ENCODE data around the gene TRPM5. TPM values are rescaled to one million over a fixed set of nuclear protein-coding genes. Genes with fewer than 3 reads are reported as not detected.
"Not testable (repeated sequence)": the region's sequence is repeated elsewhere in the genome, so short reads cannot be mapped to it uniquely, and the experiment has no call there.

The TRPM5 gene
- total and polyA plus RNA-seq, 2 of the 8 experiments (the other 6 are each of a cell fraction or from before 2014, with no cell fraction given): 0.02 TPM; not detected in 1

- WGBS, 2 experiments (ENCODE audit: extremely low coverage in 1 of 2, insufficient coverage in 1 of 2, insufficient read length in 1 of 2, insufficient replicate concordance in 2 of 2, low coverage in 1 of 2, low lambda C conversion rate in 2 of 2, missing lambda C conversion rate in 1 of 2): 72% methylated on average over 6 of the region's 6 CpGs; no CpG with 5 or more reads in 1 of the 2 experiments
- not testable (repeated sequence) for FAIRE-seq; H3K79me2 ChIP-seq (ENCODE audit: control insufficient read depth in 1 of 2, insufficient read depth in 2 of 2, low read length in 2 of 2)
These were observed 36.0 kb upstream of the TRPM5 start for GRCh38 chr11:2480067-2480873.

More at GRCh38 chr11:2480067-2480873, 36.0 kb upstream of the TRPM5 start:
- H2AFZ ChIP-seq (ENCODE audit: low read length); H2BK12ac ChIP-seq (ENCODE audit: low read depth, low read length); H2BK5ac ChIP-seq (ENCODE audit: low read depth, low read length); H2BK15ac ChIP-seq (ENCODE audit: low read length); H3K18ac ChIP-seq (ENCODE audit: extremely low read depth, low read length); H3K4me2 ChIP-seq (ENCODE audit: insufficient read depth in 1 of 2, low read depth in 2 of 2, low read length in 2 of 2); H3K27ac ChIP-seq (ENCODE audit: low read depth, low read length); POLR2A ChIA-PET (ENCODE audit: partially characterized antibody); H3K9ac ChIP-seq (replicated peaks in 1 of 4; ENCODE audit: extremely low read depth in 1 of 4, low read depth in 3 of 4, low read length in 3 of 4); H4K8ac ChIP-seq (ENCODE audit: extremely low read depth, insufficient read depth, low read length); H3K36me3 ChIP-seq (ENCODE audit: control insufficient read depth in 2 of 4, insufficient read depth in 4 of 4, low read length in 3 of 4); H4K20me1 ChIP-seq (replicated peaks in 1 of 2; ENCODE audit: control insufficient read depth in 1 of 2, insufficient read depth in 2 of 2, low read length in 2 of 2); H3K4me1 ChIP-seq (replicated peaks in 1 of 4; ENCODE audit: control insufficient read depth in 3 of 4, insufficient read depth in 4 of 4, low read length in 3 of 4); H3K23me2 ChIP-seq (ENCODE audit: low read depth, low read length); H3K4ac ChIP-seq (replicated peaks; ENCODE audit: insufficient read length, low read depth, low read length); H2AK5ac ChIP-seq (ENCODE audit: low read depth, low read length); H4K5ac ChIP-seq (ENCODE audit: insufficient read length, low read depth, low read length); DNase-seq (ENCODE audit: low read depth in 1 of 2, low spot score in 2 of 2); H2BK20ac ChIP-seq (ENCODE audit: low read length); H3K56ac ChIP-seq (replicated peaks; ENCODE audit: insufficient read length, low read depth, low read length); H2BK120ac ChIP-seq (replicated peaks; ENCODE audit: low read depth, low read length); H3K4me3 ChIP-seq (ENCODE audit: extremely low read depth in 1 of 4, insufficient read depth in 2 of 4, low read depth in 3 of 4, low read length in 4 of 4); H3K79me1 ChIP-seq (ENCODE audit: low read depth, low read length); CTCF ChIA-PET (ENCODE audit: partially characterized antibody); H4K91ac ChIP-seq (replicated peaks; ENCODE audit: insufficient read length, low read length); H3K23ac ChIP-seq (ENCODE audit: insufficient read length); H3K14ac ChIP-seq (ENCODE audit: insufficient read length): not testable (repeated sequence)
- Histone ChIP-seq H3K9me3 (ENCODE audit: insufficient read depth in 2 of 2, low read depth in 1 of 2, low read length in 1 of 2) (peaks cover 9 to 16% of the 10 kb centered on the region in 2 experiments; a peak in 3 of 4 replicates), H3K27me3 (replicated peaks in 1 of 4; ENCODE audit: control insufficient read depth in 3 of 4, extremely low read depth in 1 of 4, insufficient read depth in 3 of 4, low read length in 3 of 4) (peaks cover 4 to 34% (median 22%) of the 10 kb centered on the region in 4 experiments)

Measured in H1 (cell line).